Keratinocyte (primary cell): ENCODE measurements around the gene CMTM2. TPM values are rescaled to one million over a fixed set of nuclear protein-coding genes. Genes with fewer than 3 reads are reported as not detected.

Experiments
- DNase-seq: peaks from one replicate; pipeline ENCODE4 v3.0.0-alpha.2; 2011; ENCODE audit warnings: low read depth, missing footprints, low spot score
- FAIRE-seq: peaks from 2 replicates; lab custom pipeline; 2011; peaks lifted over from hg19 to GRCh38; lab: Jason Lieb, UNC
- H2AFZ ChIP-seq: 2 replicates; pipeline ENCODE4 v1.6.0; 2012; ENCODE audit warnings: low read length, control low read depth, inconsistent platforms; ENCODE audit not compliant: control insufficient read depth
- H3K27ac ChIP-seq: 2 replicates; pipeline ENCODE4 v1.5.1; 2011; ENCODE audit warnings: low read length; ENCODE audit not compliant: control insufficient read depth, insufficient read depth
- H3K27me3 ChIP-seq: 3 replicates; pipeline ENCODE4 v1.6.0; 2011; ENCODE audit warnings: low read length; ENCODE audit not compliant: control insufficient read depth, insufficient read depth; ENCODE audit errors: extremely low read depth
- H3K36me3 ChIP-seq, 2 experiments: 2 replicates in 1 of 2; 3 replicates in 1 of 2; pipeline ENCODE4 v1.5.1; 2011; ENCODE audit warnings: low read length in 2 of 2, mild to moderate bottlenecking in 1 of 2; ENCODE audit not compliant: control insufficient read depth in 2 of 2, insufficient read depth in 2 of 2; ENCODE audit errors: extremely low read depth in 1 of 2
- H3K4me1 ChIP-seq: 3 replicates; pipeline ENCODE4 v1.5.1; 2011; ENCODE audit warnings: low read length; ENCODE audit not compliant: control insufficient read depth, insufficient read depth; ENCODE audit errors: extremely low read depth
- H3K4me2 ChIP-seq: 3 replicates; pipeline ENCODE4 v1.6.0; 2011; ENCODE audit warnings: low read depth, low read length; ENCODE audit not compliant: control insufficient read depth, insufficient read depth; ENCODE audit errors: extremely low read depth
- H3K4me3 ChIP-seq, 3 experiments: fragments of 200-600 bp in 1 of 3; sonication (generic) in 1 of 3; 2 replicates in 2 of 3; 3 replicates in 1 of 3; pipeline ENCODE4 v1.5.1; 2011 to 2016; ENCODE audit warnings: low read length in 3 of 3, mild to moderate bottlenecking in 3 of 3, control low read depth in 2 of 3, inconsistent platforms in 1 of 3, low read depth in 1 of 3, mixed read lengths in 1 of 3, mixed run types in 1 of 3, moderate library complexity in 1 of 3; ENCODE audit not compliant: control insufficient read depth in 2 of 3, insufficient read depth in 2 of 3; ENCODE audit errors: extremely low read depth in 1 of 3
- H3K79me2 ChIP-seq: 2 replicates; pipeline ENCODE4 v1.6.0; 2012; ENCODE audit warnings: low read length; ENCODE audit not compliant: control insufficient read depth, insufficient read depth
- H3K9ac ChIP-seq: 3 replicates; pipeline ENCODE4 v1.6.0; 2011; ENCODE audit warnings: low read length; ENCODE audit not compliant: control insufficient read depth, insufficient read depth; ENCODE audit errors: extremely low read depth
- H3K9me1 ChIP-seq: 3 replicates; pipeline ENCODE4 v1.6.0; 2011; ENCODE audit warnings: low read length; ENCODE audit not compliant: control insufficient read depth, insufficient read depth; ENCODE audit errors: extremely low read depth
- H3K9me3 ChIP-seq: 2 replicates; pipeline ENCODE4 v1.5.1; 2012; ENCODE audit warnings: low read depth, low read length; ENCODE audit not compliant: control insufficient read depth
- H4K20me1 ChIP-seq: 3 replicates; pipeline ENCODE4 v1.6.0; 2011; ENCODE audit warnings: low read length; ENCODE audit not compliant: control insufficient read depth, insufficient read depth; ENCODE audit errors: extremely low read depth
- CTCF ChIP-seq, 3 experiments: IDR thresholded peaks in 1 of 3; conservative IDR thresholded peaks in 1 of 3; optimal IDR thresholded peaks in 1 of 3; 2 replicates in 2 of 3; 3 replicates in 1 of 3; pipeline versions ENCODE3 to v1.5.1; 2011; ENCODE audit warnings: low read length in 3 of 3, mild to moderate bottlenecking in 3 of 3, moderate library complexity in 2 of 3, control low read depth in 1 of 3, inconsistent platforms in 1 of 3; ENCODE audit not compliant: insufficient read depth in 2 of 3; ENCODE audit errors: extremely low read depth in 1 of 3
- EZH2 ChIP-seq: IDR thresholded peaks from one replicate; pipeline ENCODE4 v1.6.1; 2012; ENCODE audit warnings: inconsistent platforms, mild to moderate bottlenecking, low read length, moderate library complexity
- dilution Hi-C: fragments of 300-500 bp; cut with MboI; formaldehyde crosslinking; loops from one replicate; pipeline ENCODE4 v1.7.0; 2020; ENCODE audit warnings: low sequenced_read_pairs; ENCODE audit not compliant: extremely low pct_ligation_motif_present
- polyA plus RNA-seq, 5 experiments: library from polyadenylated mRNA; depleted of rRNA in 3 of 5; stranded (reverse) in 3 of 5; stranded (forward) in 1 of 5; unstranded in 1 of 5; fragments of >200 nt; gene quantifications; 1 replicate in 1 of 5; 2 replicates in 3 of 5; 3 replicates in 1 of 5; pipeline versions ENCODE4 v1.2.1 to v1.2.3, GENCODE V29; 2011 to 2012; ENCODE audit warnings: missing spikeins in 2 of 5, low read depth in 1 of 5, low replicate concordance in 1 of 5

Gene CMTM2
- polyA plus RNA-seq, 1 donor (not counting 4 experiments of a cell fraction or from before 2014, with no cell fraction given) = not detected

GRCh38 chr16:66551788-66552285, 27.4 kb upstream of the CMTM2 start:
- DNase-seq = no peak
- Histone ChIP-seq H3K36me3 (no peaks in the 10 kb centered on the region), H3K27me3 (no peaks in the 10 kb centered on the region), H2AFZ (peak overlapping the region; percentile 91), H3K4me1 (peaks cover 28% of the 10 kb centered on the region), H4K20me1 (no peaks in the 10 kb centered on the region), H3K79me2 (no peaks in the 10 kb centered on the region), H3K9me1 (no peaks in the 10 kb centered on the region), H3K4me3 (peak overlapping the region; percentile 52 to 75 (median 61)), H3K27ac (peak overlapping the region; percentile 36), H3K9ac (peak overlapping the region; percentile 66), H3K9me3 (no peaks in the 10 kb centered on the region), H3K4me2 (peak overlapping the region; percentile 90)
- no peak for TF ChIP-seq CTCF (optimal IDR thresholded peaks at IDR 0.05 in 1 of 3, IDR thresholded peaks at IDR 0.05 in 1 of 3, conservative IDR thresholded peaks at IDR 0.05 in 1 of 3; ENCODE audit: extremely low read depth in 1 of 3, insufficient read depth in 2 of 3, low read length in 3 of 3)
- no peak for TF ChIP-seq EZH2
- no peak for FAIRE-seq
- dilution Hi-C loops = no loop called here

GRCh38 chr16:66552286-66553177, 26.7 kb upstream of the CMTM2 start, which contains the start of gene CKLF:
TSS of gene CKLF (plus strand) at chr16:66552576. CDS start at chr16:66552716, 140 bp downstream.
- DNase-seq = peak; percentile 44
- H3K4me3 ChIP-seq = peak within 1 kb of the TSS; percentile 52 to 75 (median 61)
- peaks cover 26% of the 10 kb centered on the region for H3K4me1 ChIP-seq
- H3K9me3 ChIP-seq = no peaks in the 10 kb centered on the region
- peak within 1 kb of the TSS; percentile 90 for H3K4me2 ChIP-seq
- no peaks in the 10 kb centered on the region for H4K20me1 ChIP-seq
- H3K27me3 ChIP-seq = no peaks in the 10 kb centered on the region
- peak within 1 kb of the TSS; percentile 36 for H3K27ac ChIP-seq
- dilution Hi-C loops = no loop called here
- FAIRE-seq = peak; percentile 60
- peak within 1 kb of the TSS; percentile 66 for H3K9ac ChIP-seq
- H2AFZ ChIP-seq = peak within 1 kb of the TSS; percentile 91
- H3K36me3 ChIP-seq = no peaks in the 10 kb centered on the region
- TF ChIP-seq EZH2 (no peak), CTCF (optimal IDR thresholded peaks at IDR 0.05 in 1 of 3, IDR thresholded peaks at IDR 0.05 in 1 of 3, conservative IDR thresholded peaks at IDR 0.05 in 1 of 3; ENCODE audit: extremely low read depth in 1 of 3, insufficient read depth in 2 of 3, low read length in 3 of 3) (no peak)
- H3K9me1 ChIP-seq = no peaks in the 10 kb centered on the region
- H3K79me2 ChIP-seq = no peaks in the 10 kb centered on the region
